ENCODE data around the gene BBS7. TPM values are rescaled to one million over a fixed set of nuclear protein-coding genes. Genes with fewer than 3 reads are reported as not detected.

The BBS7 gene
- total RNA-seq, 1 experiment from 2014 or later: 26.2 TPM

DNA sequence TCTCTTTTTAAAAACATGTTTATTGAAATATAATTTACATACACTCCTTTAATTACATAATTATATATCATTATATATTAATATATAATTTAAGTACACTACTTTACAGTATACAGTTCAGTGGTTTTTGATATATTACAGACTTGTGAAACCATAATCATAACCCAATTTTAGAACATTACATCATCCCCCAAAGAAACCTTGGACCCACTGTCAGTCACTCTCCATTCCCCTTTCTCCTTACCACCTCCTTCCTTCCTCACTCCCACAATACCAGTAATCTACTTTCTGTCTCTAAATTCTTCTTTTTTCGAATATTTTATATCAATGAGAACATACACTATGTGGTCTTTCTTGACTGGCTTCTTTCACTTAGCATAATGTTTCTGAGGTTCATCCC is 87.1 kb downstream of the BBS7 start:
- WGBS (ENCODE audit: extremely low coverage, insufficient read length, low lambda C conversion rate): 100% methylated on average over 1 of the region's 1 CpG

More for the DNA sequence above, 87.1 kb downstream of the BBS7 start:
- DNase-seq: no peak
- Histone ChIP-seq H4K91ac (ENCODE audit: insufficient read length, low read depth, low read length) (no peak overlapping the region), H3K9me3 (ENCODE audit: control insufficient read depth, low read depth, low read length) (no peaks in the 10 kb centered on the region), H4K8ac (replicated peaks; ENCODE audit: insufficient read length, low read depth, low read length) (no peak overlapping the region), H2BK20ac (ENCODE audit: low read depth, low read length, poor library complexity, severe bottlenecking) (no peak overlapping the region), H3K27ac (ENCODE audit: insufficient read length, low read depth, low read length) (no peak overlapping the region), H3K23ac (ENCODE audit: insufficient read length, low read depth, low read length) (no peak overlapping the region), H3K9ac (ENCODE audit: extremely low read depth, insufficient read length, low read length) (no peak overlapping the region), H3K79me1 (ENCODE audit: insufficient read depth, low read depth, low read length, poor library complexity, severe bottlenecking) (no peaks in the 10 kb centered on the region), H2BK120ac (ENCODE audit: low read depth, low read length, poor library complexity, severe bottlenecking) (no peak overlapping the region), H4K20me1 (ENCODE audit: control insufficient read depth, insufficient read depth, insufficient read length) (no peaks in the 10 kb centered on the region), H3K23me2 (ENCODE audit: insufficient read length, low read depth, low read length, poor library complexity, severe bottlenecking) (no peaks in the 10 kb centered on the region), H3K4me1 (ENCODE audit: insufficient read depth, low read length) (peaks cover 3% of the 10 kb centered on the region; the same call in 1 of the 2 replicates), H3K27me3 (ENCODE audit: insufficient read depth, low read length) (no peaks in the 10 kb centered on the region), H2AFZ (ENCODE audit: low read length) (no peak overlapping the region), H3K4me2 (ENCODE audit: insufficient read depth, insufficient read length, low read length) (no peak overlapping the region), H2BK12ac (ENCODE audit: insufficient read length, low read depth, low read length) (no peak overlapping the region), H3K18ac (ENCODE audit: insufficient read length, low read depth, low read length) (no peak overlapping the region), H3K79me2 (ENCODE audit: insufficient read depth, low read length) (no peaks in the 10 kb centered on the region), H2AK5ac (ENCODE audit: insufficient read length, low read length) (no peak overlapping the region), H4K5ac (ENCODE audit: insufficient read length, low read depth, low read length) (no peak overlapping the region), H3K56ac (ENCODE audit: insufficient read length, low read depth, low read length) (no peak overlapping the region), H2BK5ac (ENCODE audit: insufficient read length, low read length) (no peak overlapping the region), H2BK15ac (ENCODE audit: low read depth, low read length) (no peak overlapping the region), H3K4ac (ENCODE audit: low read depth, low read length) (no peak overlapping the region), H3T11ph (ENCODE audit: low read length) (no peak overlapping the region), H3K14ac (ENCODE audit: insufficient read depth, low read length) (no peak overlapping the region)
- TF ChIP-seq, protein P1, sequence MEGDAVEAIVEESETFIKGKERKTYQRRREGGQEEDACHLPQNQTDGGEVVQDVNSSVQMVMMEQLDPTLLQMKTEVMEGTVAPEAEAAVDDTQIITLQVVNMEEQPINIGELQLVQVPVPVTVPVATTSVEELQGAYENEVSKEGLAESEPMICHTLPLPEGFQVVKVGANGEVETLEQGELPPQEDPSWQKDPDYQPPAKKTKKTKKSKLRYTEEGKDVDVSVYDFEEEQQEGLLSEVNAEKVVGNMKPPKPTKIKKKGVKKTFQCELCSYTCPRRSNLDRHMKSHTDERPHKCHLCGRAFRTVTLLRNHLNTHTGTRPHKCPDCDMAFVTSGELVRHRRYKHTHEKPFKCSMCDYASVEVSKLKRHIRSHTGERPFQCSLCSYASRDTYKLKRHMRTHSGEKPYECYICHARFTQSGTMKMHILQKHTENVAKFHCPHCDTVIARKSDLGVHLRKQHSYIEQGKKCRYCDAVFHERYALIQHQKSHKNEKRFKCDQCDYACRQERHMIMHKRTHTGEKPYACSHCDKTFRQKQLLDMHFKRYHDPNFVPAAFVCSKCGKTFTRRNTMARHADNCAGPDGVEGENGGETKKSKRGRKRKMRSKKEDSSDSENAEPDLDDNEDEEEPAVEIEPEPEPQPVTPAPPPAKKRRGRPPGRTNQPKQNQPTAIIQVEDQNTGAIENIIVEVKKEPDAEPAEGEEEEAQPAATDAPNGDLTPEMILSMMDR (conservative IDR thresholded peaks at IDR 0.05): no peak
- Mint-ChIP-seq H3K36me3 (ENCODE audit: insufficient read depth in 1 of 3, low read depth in 3 of 3) (no peaks in the 10 kb centered on the region), H3K9me3 (no peaks in the 10 kb centered on the region), H3K27me3 (ENCODE audit: low read depth) (peaks cover 7% of the 10 kb centered on the region), H3K27ac (no peak overlapping the region), H3K4me3 (no peak overlapping the region), H3K4me1 (peaks cover 5 to 8% of the 10 kb centered on the region in 2 experiments; a peak in 3 of 4 replicates)
